ENCODE measurements around the gene RWDD2A.

Gene RWDD2A

GRCh38 chr6:83168556-83168955 lies 24.6 kb upstream of the RWDD2A start:
- no peak for DNase-seq (ENCODE audit: low spot score)
- no peak for TF ChIP-seq CTCF (IDR thresholded peaks at IDR 0.05; ENCODE audit: extremely low read depth, missing control alignments)

GRCh38 chr6:83169106-83169505 lies 24.1 kb upstream of the RWDD2A start:
- no peak for DNase-seq (ENCODE audit: low spot score)
- no peak for TF ChIP-seq CTCF (IDR thresholded peaks at IDR 0.05; ENCODE audit: extremely low read depth, missing control alignments)

GRCh38 chr6:83169511-83169910 lies 23.6 kb upstream of the RWDD2A start:
- no peak for TF ChIP-seq CTCF (IDR thresholded peaks at IDR 0.05; ENCODE audit: extremely low read depth, missing control alignments)
- no peak for DNase-seq (ENCODE audit: low spot score)

- DNase-seq (ENCODE audit: low spot score): no peak
- TF ChIP-seq CTCF (IDR thresholded peaks at IDR 0.05; ENCODE audit: extremely low read depth, missing control alignments): no peak
Measured at GRCh38 chr6:83176246-83176645, 16.9 kb upstream of the RWDD2A start.

GRCh38 chr6:83180426-83180950 lies 12.7 kb upstream of the RWDD2A start:
- DNase-seq (ENCODE audit: low spot score): no peak
- no peak for TF ChIP-seq CTCF (IDR thresholded peaks at IDR 0.05; ENCODE audit: extremely low read depth, missing control alignments)

DNA sequence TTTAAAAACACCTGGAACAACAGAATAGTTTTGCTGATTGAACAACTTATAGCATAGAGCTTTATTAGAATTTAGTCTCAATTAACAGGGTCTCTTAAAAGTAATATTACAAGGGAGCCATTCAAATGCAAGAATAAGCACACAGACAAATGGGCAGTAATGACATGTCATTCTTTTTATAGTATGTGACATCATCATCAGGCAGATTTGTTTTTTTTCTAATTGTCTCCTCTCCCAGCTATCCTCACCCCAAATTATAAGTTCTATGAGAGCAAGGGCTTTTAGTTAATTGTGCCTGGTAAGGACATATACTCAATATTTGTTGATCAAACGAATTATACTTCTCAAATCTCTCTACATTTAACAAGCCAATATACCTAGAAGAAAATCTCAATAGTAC lies 11.0 kb upstream of the RWDD2A start:
- TF ChIP-seq CTCF (IDR thresholded peaks at IDR 0.05; ENCODE audit: extremely low read depth, missing control alignments): no peak
- no peak for DNase-seq (ENCODE audit: low spot score)

DNA sequence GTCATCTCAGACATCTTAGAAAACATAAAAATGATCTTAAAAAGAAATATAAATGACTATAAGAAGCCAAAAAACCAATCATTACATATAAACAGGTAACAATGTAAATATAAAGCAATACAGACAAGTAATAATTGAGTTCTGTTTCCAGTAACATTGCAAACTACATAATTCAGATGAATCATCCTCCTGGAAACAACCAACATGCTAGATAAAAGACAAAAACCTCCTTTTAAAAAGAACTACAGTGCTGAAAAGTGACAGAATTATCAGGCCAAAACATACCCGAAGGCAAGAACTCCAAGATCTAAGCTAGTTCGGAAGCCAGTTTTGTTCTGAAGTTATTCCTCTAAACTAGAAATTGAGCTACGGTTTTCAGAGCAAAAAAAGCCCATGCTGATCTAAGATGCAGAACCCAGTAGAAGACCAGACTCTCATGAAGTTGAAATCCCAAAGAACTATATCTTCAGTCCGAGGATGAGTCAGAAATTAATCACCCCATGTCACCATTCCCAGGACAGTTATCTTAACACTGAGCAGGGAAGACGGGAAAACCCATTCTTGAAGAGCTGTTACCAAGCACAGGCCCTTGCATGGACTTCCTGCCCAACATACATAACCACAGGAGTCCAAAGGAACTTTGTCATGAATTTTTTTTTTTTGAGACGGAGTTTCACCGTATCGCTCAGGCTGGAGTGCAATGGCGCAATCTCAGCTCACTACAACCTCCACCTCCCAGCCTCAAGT lies 9.9 kb upstream of the RWDD2A start:
- TF ChIP-seq CTCF (IDR thresholded peaks at IDR 0.05; ENCODE audit: extremely low read depth, missing control alignments): no peak

More for the DNA sequence above, 9.9 kb upstream of the RWDD2A start:
- no peak for DNase-seq (ENCODE audit: low spot score)

Data from GM20000 (cell line).